GM19193 (cell line): ENCODE results near the gene AUP1.

Source experiments
- POLR2A ChIP-seq: IDR thresholded peaks from 4 replicates; pipeline ENCODE4 v1.6.1; 2011; ENCODE audit not compliant: insufficient read depth, insufficient read length; ENCODE audit errors: extremely low read depth

Gene AUP1, protein sequence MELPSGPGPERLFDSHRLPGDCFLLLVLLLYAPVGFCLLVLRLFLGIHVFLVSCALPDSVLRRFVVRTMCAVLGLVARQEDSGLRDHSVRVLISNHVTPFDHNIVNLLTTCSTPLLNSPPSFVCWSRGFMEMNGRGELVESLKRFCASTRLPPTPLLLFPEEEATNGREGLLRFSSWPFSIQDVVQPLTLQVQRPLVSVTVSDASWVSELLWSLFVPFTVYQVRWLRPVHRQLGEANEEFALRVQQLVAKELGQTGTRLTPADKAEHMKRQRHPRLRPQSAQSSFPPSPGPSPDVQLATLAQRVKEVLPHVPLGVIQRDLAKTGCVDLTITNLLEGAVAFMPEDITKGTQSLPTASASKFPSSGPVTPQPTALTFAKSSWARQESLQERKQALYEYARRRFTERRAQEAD

DNA sequence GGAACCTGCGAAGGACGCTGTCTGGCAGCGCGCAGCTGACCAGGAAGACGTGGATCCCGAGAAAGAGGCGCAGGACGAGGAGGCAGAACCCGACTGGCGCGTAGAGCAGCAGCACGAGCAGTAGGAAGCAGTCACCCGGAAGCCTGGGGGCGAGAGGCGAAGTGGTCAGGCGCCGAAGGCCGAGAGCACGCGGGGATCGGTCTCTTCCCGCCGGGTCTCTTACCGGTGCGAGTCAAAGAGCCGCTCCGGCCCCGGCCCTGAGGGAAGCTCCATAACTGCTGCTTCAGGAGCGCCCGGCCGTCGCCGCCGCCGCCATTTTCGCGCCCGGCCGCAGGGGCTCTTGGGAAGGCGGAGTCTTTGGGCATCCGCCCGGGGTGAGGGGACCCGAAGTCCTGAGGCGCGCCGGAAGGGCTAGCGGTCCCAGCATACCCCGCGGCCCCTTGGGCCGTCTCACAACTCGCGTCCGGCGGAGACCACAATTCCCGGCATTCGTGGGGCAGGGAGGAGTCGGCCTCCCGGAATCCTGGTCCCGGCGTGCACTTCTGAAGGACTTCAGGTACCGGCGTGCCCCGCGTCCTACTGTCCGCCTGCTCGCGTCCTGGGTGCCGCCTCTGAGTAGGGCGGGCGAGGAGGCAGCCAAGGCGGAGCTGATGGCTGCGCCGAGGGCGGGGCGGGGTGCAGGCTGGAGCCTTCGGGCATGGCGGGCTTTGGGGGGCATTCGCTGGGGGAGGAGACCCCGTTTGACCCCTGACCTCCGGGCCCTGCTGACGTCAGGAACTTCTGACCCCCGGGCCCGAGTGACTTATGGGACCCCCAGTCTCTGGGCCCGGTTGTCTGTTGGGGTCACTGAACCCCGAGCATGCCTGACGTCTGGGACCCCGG lies at the start of gene AUP1, which contains the start of gene HTRA2:
Gene AUP1, minus strand, starts transcription at position 350 of the 882 bp plus-strand sequence. Its CDS starts 77 bp downstream, at position 273.
Gene HTRA2, plus strand, starts transcription at position 577 of the 882 bp plus-strand sequence. Its CDS starts 74 bp downstream, at position 651.
- peak; percentile 98 for TF ChIP-seq POLR2A

DNA sequence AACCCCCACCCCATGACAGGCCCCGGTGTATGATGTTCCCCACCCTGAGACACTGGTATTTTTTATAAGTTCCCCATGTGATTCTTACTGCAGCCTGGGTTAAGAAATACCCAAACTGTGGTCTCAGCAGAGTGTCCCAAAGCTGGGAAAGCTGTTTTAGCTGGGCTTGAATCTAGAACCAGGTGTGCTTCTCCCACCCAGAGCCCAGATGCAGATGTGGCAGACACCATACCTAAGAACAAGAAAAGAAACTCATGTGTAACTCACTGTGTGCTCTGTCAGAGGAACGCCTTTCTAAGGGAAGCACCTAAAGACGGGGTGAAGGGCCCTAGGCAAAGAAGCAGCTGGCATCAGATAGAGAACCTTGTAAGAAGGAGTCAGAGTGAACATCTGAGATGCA lies 48.9 kb upstream of the AUP1 start:
- no peak for TF ChIP-seq POLR2A

DNA sequence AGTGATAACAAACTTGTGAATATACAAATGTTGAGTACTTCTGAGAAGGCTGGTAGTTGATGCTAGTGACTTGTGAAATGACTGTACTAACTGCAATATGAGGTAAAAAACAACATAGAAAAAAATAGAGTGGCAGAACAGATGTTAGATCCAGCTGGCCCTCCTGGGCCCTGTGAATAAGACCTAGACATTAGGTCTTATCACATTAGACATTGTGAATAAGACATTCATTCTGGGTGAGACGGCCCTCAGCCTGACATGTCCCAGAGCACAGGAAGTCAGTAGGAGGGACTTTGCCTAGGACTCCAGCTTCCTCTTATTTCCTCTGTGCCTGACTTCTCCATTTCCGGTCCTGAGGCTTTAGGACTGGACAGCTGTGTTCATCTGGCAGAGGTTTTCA lies 47.9 kb upstream of the AUP1 start:
- no peak for TF ChIP-seq POLR2A

DNA sequence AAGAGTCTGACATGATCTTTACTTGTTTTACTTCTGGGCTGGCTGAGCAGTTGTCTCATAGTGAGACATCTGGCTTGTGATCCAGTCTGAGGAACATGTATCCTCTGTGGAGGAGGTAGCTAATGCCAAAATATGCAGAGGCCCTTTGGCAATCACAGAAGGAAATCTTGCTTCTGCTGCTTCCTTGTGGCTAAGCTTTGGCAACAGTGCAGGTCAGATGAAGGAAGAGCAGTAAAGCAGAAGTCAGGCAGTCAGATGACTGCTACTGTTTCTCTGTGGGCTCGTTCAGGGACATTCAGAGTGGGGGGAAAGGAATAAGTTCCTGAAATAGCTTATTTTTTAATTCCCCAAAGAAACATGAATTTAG lies 47.3 kb upstream of the AUP1 start:
- no peak for TF ChIP-seq POLR2A

DNA sequence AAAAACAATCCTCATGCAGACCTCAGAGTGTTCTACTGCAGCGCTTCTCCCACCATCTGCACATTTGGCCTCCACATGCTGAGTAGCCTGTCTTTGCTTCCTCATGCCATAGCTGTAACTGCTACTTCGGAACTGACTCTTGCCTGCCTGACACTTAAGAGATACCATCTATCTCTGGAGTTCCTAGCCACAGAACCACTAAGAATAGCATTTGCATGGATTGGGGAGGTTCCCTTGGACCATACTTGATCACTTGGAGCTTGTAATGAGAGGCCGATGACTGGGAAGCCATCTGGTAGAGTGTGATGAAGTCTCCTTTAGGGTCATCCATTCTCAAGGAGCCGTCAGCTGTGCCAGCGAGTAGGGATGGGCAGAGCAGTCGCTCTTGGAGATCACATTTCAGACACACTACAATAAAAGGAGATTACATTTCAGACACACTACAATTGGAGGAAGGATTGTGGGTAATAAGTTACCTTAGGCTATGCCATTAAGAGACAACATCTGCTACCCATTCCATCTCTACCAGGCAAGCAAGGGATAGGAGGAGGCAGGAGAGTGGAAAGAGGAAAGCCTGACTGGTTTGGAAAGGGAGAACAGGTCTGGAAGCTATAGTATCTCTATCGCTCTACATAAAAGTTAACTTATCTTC lies 46.8 kb upstream of the AUP1 start:
- no peak for TF ChIP-seq POLR2A

DNA sequence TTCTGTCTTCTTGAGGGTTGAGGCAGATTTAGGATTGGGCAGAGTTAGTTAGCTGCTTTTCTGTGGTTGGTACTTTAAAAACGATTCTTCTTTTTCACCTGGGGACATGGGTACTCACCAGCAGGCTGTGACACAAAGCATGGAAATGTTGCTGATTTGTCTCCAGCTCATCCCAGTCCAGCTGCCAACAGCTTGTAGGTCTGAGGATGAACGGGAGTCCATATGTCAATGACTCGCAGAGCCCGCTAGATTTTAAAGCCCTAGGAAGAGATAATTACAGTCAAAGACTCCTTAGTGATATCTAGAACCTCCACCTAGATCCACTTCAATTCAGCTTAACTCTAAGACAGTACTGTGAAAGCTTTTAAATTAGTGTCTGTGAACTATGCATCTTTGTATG lies 45.8 kb upstream of the AUP1 start:
- TF ChIP-seq POLR2A, result no peak

DNA sequence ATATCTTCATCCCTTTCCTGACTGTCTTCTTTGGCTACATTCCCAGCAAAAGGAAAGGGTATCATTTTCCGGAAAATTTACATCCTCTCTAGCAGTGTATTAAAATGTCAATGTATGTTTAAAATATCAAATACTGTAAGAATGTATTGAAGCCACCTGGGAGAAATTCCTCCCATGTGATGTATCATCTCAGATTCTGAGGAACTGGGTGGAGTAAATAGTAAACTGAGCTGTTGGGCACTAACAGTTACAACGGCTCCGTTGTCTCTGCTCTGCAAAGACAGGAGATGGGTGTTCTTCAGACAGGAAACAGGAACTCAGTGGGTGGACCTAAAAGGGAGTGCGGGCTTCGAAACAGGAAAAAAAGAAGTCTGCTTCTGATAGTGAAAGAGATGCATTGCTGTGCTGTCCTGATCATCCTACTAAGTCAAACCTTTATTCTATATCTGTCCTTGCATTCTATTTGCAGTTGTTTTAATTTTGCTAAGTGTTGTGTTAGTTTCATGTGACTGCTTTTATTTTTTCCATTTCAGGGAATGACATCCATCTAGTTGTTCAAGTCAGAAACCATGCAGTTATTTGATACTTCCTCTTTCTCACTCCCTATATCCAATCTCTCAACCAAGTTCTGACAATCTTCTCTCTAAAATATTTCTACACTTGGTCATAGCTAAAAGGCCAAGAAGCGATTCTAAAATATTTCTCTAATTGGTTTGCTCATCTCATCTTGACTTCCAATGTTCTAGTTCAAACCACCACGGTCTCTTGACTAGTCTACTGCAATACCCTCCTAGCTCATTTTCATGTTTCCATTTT lies 44.4 kb upstream of the AUP1 start:
- TF ChIP-seq POLR2A, result peak; percentile 36

DNA sequence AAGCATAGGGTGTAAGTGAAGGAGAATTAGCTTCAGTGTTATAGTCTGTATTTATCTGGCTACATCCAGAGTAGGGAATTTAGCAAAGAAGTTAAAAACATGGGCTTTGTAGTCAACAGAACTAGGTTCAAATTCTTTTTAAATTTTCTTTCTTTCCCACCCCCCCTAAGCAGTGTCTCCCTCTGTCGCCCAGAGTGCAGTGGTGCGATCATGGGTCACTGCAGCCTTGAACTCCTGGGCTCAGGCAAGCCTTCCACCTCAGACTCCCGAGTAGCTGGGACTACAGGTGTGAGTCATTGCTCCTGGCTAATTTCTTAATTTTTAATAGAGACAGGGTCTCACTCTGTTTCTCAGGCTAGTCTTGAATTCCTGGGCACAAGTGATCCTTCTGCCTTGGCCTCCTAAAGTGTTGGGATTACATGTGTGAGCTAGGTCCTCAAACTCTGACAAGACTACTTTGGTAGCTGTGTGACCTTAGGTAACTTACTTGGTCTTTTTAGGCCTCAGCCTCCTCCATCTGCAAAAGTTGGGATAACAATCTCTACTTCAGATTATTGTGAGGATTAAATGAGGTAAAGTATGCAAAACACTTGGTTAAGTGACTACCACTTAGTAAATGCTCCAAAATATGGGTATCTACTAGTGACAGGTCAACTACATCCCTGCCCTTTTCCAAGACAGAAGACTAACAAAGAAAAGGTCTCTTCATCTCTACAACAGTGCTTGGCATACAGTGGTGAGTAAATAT lies 42.8 kb upstream of the AUP1 start:
- TF ChIP-seq POLR2A, result no peak

DNA sequence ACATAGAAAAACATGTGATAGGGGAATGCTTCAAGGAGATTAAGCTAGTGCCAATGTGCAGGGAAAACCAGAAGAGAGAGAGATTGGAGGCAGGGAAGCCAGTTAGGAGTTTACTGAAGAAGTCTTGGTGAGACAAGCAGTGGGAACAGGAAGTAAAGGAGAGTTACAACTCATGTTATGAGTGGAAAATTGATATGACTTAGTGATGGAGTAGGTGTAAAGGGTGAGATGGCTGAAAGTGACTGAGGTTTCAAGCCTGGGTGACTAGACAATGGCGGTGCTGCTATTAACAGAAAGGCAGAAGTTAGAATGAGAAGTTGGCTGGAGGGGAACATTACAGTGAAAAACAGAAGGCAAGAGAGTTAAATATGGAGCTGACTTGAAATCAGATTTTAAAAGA lies 41.6 kb upstream of the AUP1 start:
- TF ChIP-seq POLR2A, result no peak

DNA sequence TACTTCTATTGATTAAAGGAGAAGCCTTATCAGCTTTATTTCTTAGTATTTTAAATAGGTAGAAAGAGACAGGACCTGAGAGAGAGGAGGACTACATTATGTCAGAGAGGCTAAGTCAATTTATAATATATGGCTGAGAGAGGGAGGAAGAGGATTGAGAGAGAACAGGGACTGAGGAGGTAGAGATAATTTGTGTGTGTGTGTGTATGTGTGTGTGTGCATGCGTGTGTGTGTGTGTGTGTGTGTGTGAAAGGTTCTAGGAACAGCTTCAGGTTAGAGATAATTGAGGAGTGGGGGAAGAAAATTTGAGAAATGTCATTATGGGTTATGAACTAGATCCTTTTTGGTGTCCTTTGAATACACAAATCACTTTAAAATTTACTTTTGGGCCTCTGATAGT lies 40.2 kb upstream of the AUP1 start:
- no peak for TF ChIP-seq POLR2A

DNA sequence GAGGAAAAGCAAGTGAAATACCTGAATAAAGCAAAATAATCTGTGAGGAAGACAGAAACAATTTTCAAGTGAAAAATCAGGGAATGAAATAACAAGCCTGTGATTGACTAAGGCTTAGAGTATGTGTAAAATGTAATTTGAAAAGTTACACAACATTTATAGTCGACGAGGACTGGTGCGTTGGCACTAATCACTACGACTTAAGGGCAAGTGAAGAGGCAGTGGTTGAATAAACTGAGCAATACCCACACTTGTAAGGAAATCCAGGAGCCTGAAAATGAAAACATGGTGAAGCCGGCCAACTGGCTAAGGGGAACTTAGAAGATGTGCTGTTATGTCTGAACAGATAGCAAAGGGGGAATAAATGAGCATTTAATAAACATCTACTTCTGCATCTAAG lies 38.4 kb upstream of the AUP1 start:
- no peak for TF ChIP-seq POLR2A

DNA sequence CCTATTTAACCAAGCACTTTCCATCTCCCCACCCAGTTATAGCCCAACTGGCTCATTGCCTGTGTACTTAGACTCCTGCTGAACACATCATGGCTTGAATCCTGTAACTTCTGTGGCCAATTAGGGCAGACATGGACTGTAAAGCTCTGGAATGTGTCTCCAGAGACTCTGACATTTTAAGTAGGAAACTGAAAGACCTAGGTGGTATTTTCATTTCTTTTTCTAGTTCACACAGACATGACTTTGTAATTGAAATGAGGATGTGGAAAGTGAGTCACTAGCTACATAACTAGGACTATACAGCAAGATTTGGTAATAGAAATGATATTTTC lies 37.2 kb upstream of the AUP1 start:
- TF ChIP-seq POLR2A, result no peak

DNA sequence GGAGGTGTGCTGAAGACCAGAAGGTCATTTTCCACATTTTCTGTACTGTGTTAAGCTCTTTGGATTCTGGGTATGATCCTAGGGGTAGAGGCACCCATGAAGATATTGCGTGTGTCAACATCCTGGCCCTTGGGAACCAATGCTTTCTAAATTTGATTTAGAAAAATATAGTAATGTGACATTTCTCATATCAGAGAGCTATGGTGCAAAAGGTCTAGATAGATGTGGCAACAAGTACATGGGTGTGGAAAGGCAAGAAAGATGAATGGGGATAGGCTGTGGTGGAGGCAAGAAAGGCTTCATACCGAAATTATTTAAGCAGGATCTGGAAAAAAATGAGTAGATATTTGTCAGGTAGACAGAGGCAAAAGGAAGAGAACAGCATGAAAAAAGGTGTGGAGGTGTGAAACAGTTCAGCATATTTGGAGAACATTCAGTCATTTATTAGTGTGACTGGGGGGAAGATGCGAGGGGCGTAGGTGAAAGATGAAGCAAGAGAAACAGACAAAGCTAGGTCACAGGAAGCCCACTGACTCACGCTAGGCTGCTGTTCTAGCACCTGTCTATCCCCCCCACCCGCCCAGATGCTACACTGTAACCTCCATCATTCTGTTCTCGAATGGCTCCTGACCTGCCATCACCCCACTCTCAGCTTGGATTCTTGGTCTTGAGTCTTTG lies 36.7 kb upstream of the AUP1 start:
- no peak for TF ChIP-seq POLR2A
